ENCODE data around the gene AP3S1.

Gene AP3S1

GRCh38 chr5:115825948-115826347 lies 15.8 kb upstream of the AP3S1 start:
- no peak for DNase-seq (ENCODE audit: low spot score)

- DNase-seq (ENCODE audit: low spot score): no peak
These were observed 11.8 kb upstream of the AP3S1 start for GRCh38 chr5:115829913-115830312.

- peak; percentile 55 for DNase-seq (ENCODE audit: low spot score)
These were observed 10.5 kb upstream of the AP3S1 start for GRCh38 chr5:115831163-115831768.

GRCh38 chr5:115835481-115835880 lies 6.3 kb upstream of the AP3S1 start:
- no peak for DNase-seq (ENCODE audit: low spot score)

GRCh38 chr5:115838885-115839518 lies 2.7 kb upstream of the AP3S1 start:
- DNase-seq (ENCODE audit: low spot score): peak; percentile 48

GRCh38 chr5:115840873-115841272 lies 862 bp upstream of the AP3S1 start:
- no peak for DNase-seq (ENCODE audit: low spot score)

GRCh38 chr5:115842089-115842935 lies 577 bp downstream of the AP3S1 start:
- DNase-seq (ENCODE audit: low spot score): peak; percentile 75

- no peak for DNase-seq (ENCODE audit: low spot score)
These were observed 1.2 kb downstream of the AP3S1 start for GRCh38 chr5:115842952-115843351.

GRCh38 chr5:115843444-115844130 lies 1.9 kb downstream of the AP3S1 start:
- DNase-seq (ENCODE audit: low spot score): no peak

GRCh38 chr5:115844321-115844817 lies 2.6 kb downstream of the AP3S1 start:
- DNase-seq (ENCODE audit: low spot score): no peak

- no peak for DNase-seq (ENCODE audit: low spot score)
These were observed 5.6 kb downstream of the AP3S1 start for GRCh38 chr5:115847290-115847689.

GRCh38 chr5:115849258-115849798 lies 7.6 kb downstream of the AP3S1 start:
- no peak for DNase-seq (ENCODE audit: low spot score)

- no peak for DNase-seq (ENCODE audit: low spot score)
These were observed 9.1 kb downstream of the AP3S1 start for GRCh38 chr5:115850744-115851416.

GRCh38 chr5:115854139-115854538 lies 12.4 kb downstream of the AP3S1 start:
- DNase-seq (ENCODE audit: low spot score): no peak

GRCh38 chr5:115855959-115856358 lies 14.2 kb downstream of the AP3S1 start:
- DNase-seq (ENCODE audit: low spot score): no peak

- no peak for DNase-seq (ENCODE audit: low spot score)
These were observed 15.3 kb downstream of the AP3S1 start for GRCh38 chr5:115857057-115857479.

GRCh38 chr5:115857626-115858349 lies 16.1 kb downstream of the AP3S1 start:
- peak; percentile 9 for DNase-seq (ENCODE audit: low spot score)

- DNase-seq (ENCODE audit: low spot score): no peak
These were observed 16.7 kb downstream of the AP3S1 start for GRCh38 chr5:115858396-115858795.

GRCh38 chr5:115859378-115859777 lies 17.6 kb downstream of the AP3S1 start:
- peak; percentile 64 for DNase-seq (ENCODE audit: low spot score)

- DNase-seq (ENCODE audit: low spot score): no peak
These were observed 27.6 kb downstream of the AP3S1 start for GRCh38 chr5:115869256-115869795.
